ENCODE data around the gene EFCC1. TPM values are rescaled to one million over a fixed set of nuclear protein-coding genes. Genes with fewer than 3 reads are reported as not detected.

The EFCC1 gene
- total and polyA plus RNA-seq, 2 experiments from 2014 or later: 0.23 to 0.50 TPM

- no peaks in the 10 kb centered on the region for H3K4me1 ChIP-seq (ENCODE audit: insufficient read depth)
- no peak overlapping the region for H3K4me3 ChIP-seq
- no peaks in the 10 kb centered on the region for H3K9me3 ChIP-seq (ENCODE audit: low read depth)
- no peaks in the 10 kb centered on the region for H3K36me3 ChIP-seq (replicated peaks; ENCODE audit: insufficient read depth, low read depth)
- no peaks in the 10 kb centered on the region for H3K27me3 ChIP-seq
- 78% methylated on average over 9 of the region's 9 CpGs for WGBS (ENCODE audit: low lambda C conversion rate, missing lambda C conversion rate)
- H2AFZ ChIP-seq: no peak overlapping the region
- H3K4me2 ChIP-seq: no peak overlapping the region
- H3K27ac ChIP-seq: no peak overlapping the region
- no peaks in the 10 kb centered on the region for H4K20me1 ChIP-seq (ENCODE audit: insufficient read depth, poor library complexity, severe bottlenecking)
- no peaks in the 10 kb centered on the region for H3K9me2 ChIP-seq (replicated peaks; ENCODE audit: insufficient read depth)
- DNase-seq (ENCODE audit: low spot score): no peak
- H3K79me2 ChIP-seq: no peaks in the 10 kb centered on the region
- no peak for TF ChIP-seq EZH2phosphoT487 (IDR thresholded peaks at IDR 0.05; ENCODE audit: low read depth, severe bottlenecking, unreplicated experiment)
- no peak for TF ChIP-seq CTCF (IDR thresholded peaks at IDR 0.05; ENCODE audit: poor library complexity)
- TF ChIP-seq EZH2 (IDR thresholded peaks at IDR 0.05; ENCODE audit: borderline replicate concordance): no peak
These were observed 17.6 kb upstream of the EFCC1 start for GRCh38 chr3:128983293-128984069.

- no peak overlapping the region for H3K4me2 ChIP-seq
- no peaks in the 10 kb centered on the region for H3K27me3 ChIP-seq
- no peak overlapping the region for H3K27ac ChIP-seq
- H3K9me2 ChIP-seq (replicated peaks; ENCODE audit: insufficient read depth): no peaks in the 10 kb centered on the region
- H4K20me1 ChIP-seq (ENCODE audit: insufficient read depth, poor library complexity, severe bottlenecking): no peaks in the 10 kb centered on the region
- H3K4me3 ChIP-seq: no peak overlapping the region
- no peaks in the 10 kb centered on the region for H3K79me2 ChIP-seq
- 87% methylated on average over 3 of the region's 3 CpGs for WGBS (ENCODE audit: low lambda C conversion rate, missing lambda C conversion rate)
- no peaks in the 10 kb centered on the region for H3K36me3 ChIP-seq (replicated peaks; ENCODE audit: insufficient read depth, low read depth)
- H2AFZ ChIP-seq: no peak overlapping the region
- H3K9me3 ChIP-seq (ENCODE audit: low read depth): no peaks in the 10 kb centered on the region
- TF ChIP-seq CTCF (IDR thresholded peaks at IDR 0.05; ENCODE audit: poor library complexity) (no peak), EZH2phosphoT487 (IDR thresholded peaks at IDR 0.05; ENCODE audit: low read depth, severe bottlenecking, unreplicated experiment) (no peak), EZH2 (IDR thresholded peaks at IDR 0.05; ENCODE audit: borderline replicate concordance) (no peak)
- H3K4me1 ChIP-seq (ENCODE audit: insufficient read depth): no peaks in the 10 kb centered on the region
- DNase-seq (ENCODE audit: low spot score): no peak
These were observed 16.5 kb upstream of the EFCC1 start for GRCh38 chr3:128984596-128984995.

- no peaks in the 10 kb centered on the region for H3K9me2 ChIP-seq (replicated peaks; ENCODE audit: insufficient read depth)
- TF ChIP-seq CTCF (IDR thresholded peaks at IDR 0.05; ENCODE audit: poor library complexity) (no peak), EZH2 (IDR thresholded peaks at IDR 0.05; ENCODE audit: borderline replicate concordance) (no peak), EZH2phosphoT487 (IDR thresholded peaks at IDR 0.05; ENCODE audit: low read depth, severe bottlenecking, unreplicated experiment) (no peak)
- no peak overlapping the region for H3K4me2 ChIP-seq
- no peak overlapping the region for H2AFZ ChIP-seq
- H3K36me3 ChIP-seq (replicated peaks; ENCODE audit: insufficient read depth, low read depth): no peaks in the 10 kb centered on the region
- H3K27me3 ChIP-seq: peaks cover under 1% of the 10 kb centered on the region
- DNase-seq (ENCODE audit: low spot score): no peak
- H3K79me2 ChIP-seq: no peaks in the 10 kb centered on the region
- H3K27ac ChIP-seq: no peak overlapping the region
- H3K4me1 ChIP-seq (ENCODE audit: insufficient read depth): no peaks in the 10 kb centered on the region
- H3K4me3 ChIP-seq: no peak overlapping the region
- H4K20me1 ChIP-seq (ENCODE audit: insufficient read depth, poor library complexity, severe bottlenecking): no peaks in the 10 kb centered on the region
- H3K9me3 ChIP-seq (ENCODE audit: low read depth): no peaks in the 10 kb centered on the region
- 83% methylated on average over 15 of the region's 15 CpGs for WGBS (ENCODE audit: low lambda C conversion rate, missing lambda C conversion rate)
These were observed 13.6 kb upstream of the EFCC1 start for GRCh38 chr3:128987302-128988100.
